ENCODE data around the gene RHOJ. TPM values are rescaled to one million over a fixed set of nuclear protein-coding genes. Genes with fewer than 3 reads are reported as not detected.
"Not testable (repeated sequence)": the region's sequence is repeated elsewhere in the genome, so short reads cannot be mapped to it uniquely, and the experiment has no call there.

The RHOJ gene
- total and polyA plus RNA-seq, 2 experiments from 2014 or later: 2.1 to 3.2 TPM

DNA sequence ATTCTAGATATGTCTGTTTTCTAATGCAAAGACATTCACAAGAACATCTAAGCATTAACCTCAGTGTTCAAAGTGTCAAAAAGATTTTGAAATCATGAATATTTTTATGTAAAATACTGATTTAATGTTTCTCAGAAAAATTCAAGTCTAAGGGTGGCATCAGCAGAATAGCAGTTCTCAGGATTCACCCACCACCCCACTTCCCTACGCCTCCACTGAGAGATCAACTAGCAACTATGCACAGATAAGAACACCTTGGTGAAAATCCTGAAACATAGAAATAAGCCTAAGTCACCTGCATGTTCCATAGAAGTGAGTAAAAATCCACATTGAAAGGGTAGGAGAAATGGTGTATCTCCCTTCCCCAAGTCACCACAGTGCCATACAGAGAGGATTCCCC is 40.9 kb upstream of the RHOJ start:
- DNase-seq (ENCODE audit: low spot score): no peak
- Histone ChIP-seq H3K4me1 (ENCODE audit: insufficient read depth) (no peaks in the 10 kb centered on the region), H2AFZ (no peak overlapping the region), H3K9me2 (replicated peaks; ENCODE audit: insufficient read depth) (no peaks in the 10 kb centered on the region), H3K9me3 (ENCODE audit: low read depth) (peaks cover 10% of the 10 kb centered on the region), H3K4me2 (no peak overlapping the region), H3K79me2 (no peaks in the 10 kb centered on the region), H3K27me3 (no peaks in the 10 kb centered on the region), H3K27ac (no peak overlapping the region), H4K20me1 (ENCODE audit: insufficient read depth, poor library complexity, severe bottlenecking) (no peaks in the 10 kb centered on the region), H3K36me3 (replicated peaks; ENCODE audit: insufficient read depth, low read depth) (no peaks in the 10 kb centered on the region), H3K4me3 (no peak overlapping the region)
- TF ChIP-seq EZH2phosphoT487 (IDR thresholded peaks at IDR 0.05; ENCODE audit: low read depth, severe bottlenecking, unreplicated experiment) (no peak), EZH2 (IDR thresholded peaks at IDR 0.05; ENCODE audit: borderline replicate concordance) (no peak)
- TF ChIP-seq, protein P1, sequence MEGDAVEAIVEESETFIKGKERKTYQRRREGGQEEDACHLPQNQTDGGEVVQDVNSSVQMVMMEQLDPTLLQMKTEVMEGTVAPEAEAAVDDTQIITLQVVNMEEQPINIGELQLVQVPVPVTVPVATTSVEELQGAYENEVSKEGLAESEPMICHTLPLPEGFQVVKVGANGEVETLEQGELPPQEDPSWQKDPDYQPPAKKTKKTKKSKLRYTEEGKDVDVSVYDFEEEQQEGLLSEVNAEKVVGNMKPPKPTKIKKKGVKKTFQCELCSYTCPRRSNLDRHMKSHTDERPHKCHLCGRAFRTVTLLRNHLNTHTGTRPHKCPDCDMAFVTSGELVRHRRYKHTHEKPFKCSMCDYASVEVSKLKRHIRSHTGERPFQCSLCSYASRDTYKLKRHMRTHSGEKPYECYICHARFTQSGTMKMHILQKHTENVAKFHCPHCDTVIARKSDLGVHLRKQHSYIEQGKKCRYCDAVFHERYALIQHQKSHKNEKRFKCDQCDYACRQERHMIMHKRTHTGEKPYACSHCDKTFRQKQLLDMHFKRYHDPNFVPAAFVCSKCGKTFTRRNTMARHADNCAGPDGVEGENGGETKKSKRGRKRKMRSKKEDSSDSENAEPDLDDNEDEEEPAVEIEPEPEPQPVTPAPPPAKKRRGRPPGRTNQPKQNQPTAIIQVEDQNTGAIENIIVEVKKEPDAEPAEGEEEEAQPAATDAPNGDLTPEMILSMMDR (IDR thresholded peaks at IDR 0.05; ENCODE audit: poor library complexity): no peak
- 97% methylated on average over 1 of the region's 1 CpG for WGBS (ENCODE audit: low lambda C conversion rate, missing lambda C conversion rate)

DNA sequence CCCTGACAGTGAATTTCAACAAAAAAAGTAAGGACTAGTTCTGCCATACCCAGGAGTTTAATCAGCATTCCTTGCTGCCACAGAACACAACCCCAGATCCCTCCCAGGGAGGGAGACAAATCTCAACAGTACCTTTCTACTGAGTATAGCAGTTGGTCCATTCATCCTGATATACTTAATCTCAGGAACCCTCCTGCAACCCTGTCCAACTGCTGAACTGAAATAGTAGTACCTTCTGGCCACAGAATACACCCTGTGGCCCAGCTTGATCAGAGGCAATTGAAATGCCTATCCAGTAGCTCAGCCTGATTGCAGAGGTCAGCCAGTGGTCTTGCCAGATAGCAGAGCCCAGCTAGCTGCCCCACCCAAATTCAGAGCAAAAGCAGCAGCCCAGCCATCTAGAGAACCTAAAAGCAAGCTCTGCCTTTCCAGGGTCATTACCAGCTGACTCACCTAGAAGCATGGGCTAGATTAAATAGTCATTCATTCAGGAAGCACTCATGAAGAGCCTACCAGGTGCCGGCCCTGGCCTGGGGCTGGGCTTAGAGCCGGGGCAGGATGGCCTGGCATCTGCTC is 40.0 kb upstream of the RHOJ start:
- no peak for TF ChIP-seq EZH2 (IDR thresholded peaks at IDR 0.05; ENCODE audit: borderline replicate concordance)
- TF ChIP-seq EZH2phosphoT487 (IDR thresholded peaks at IDR 0.05; ENCODE audit: low read depth, severe bottlenecking, unreplicated experiment): no peak

DNA sequence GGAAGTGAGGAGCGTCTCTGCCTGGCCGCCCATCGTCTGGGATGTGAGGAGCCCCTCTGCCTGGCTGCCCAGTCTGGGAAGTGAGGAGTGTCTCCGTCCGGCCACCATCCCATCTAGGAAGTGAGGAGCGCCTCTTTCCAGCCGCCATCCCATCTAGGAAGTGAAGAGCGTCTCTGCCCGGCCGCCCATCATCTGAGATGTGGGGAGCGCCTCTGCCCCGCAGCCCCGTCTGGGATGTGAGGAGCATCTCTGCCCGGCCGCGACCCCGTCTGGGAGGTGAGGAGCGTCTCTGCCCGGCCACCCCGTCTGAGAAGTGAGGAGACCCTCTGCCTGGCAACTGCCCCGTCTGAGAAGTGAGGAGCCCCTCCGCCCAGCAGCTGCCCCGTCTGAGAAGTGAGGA is 39.0 kb upstream of the RHOJ start:
- not testable (repeated sequence) for H3K4me2 ChIP-seq; H3K27ac ChIP-seq; H3K9me3 ChIP-seq (ENCODE audit: low read depth); H4K20me1 ChIP-seq (ENCODE audit: insufficient read depth, poor library complexity, severe bottlenecking); H3K27me3 ChIP-seq; H3K4me3 ChIP-seq; H2AFZ ChIP-seq; H3K9me2 ChIP-seq (replicated peaks; ENCODE audit: insufficient read depth); H3K36me3 ChIP-seq (replicated peaks; ENCODE audit: insufficient read depth, low read depth); H3K4me1 ChIP-seq (ENCODE audit: insufficient read depth); DNase-seq (ENCODE audit: low spot score); H3K79me2 ChIP-seq
- WGBS (ENCODE audit: low lambda C conversion rate, missing lambda C conversion rate): 94% methylated on average over 19 of the region's 23 CpGs

More for the DNA sequence above, 40.0 kb upstream of the RHOJ start:
- Histone ChIP-seq H3K4me1 (ENCODE audit: insufficient read depth) (no peaks in the 10 kb centered on the region), H4K20me1 (ENCODE audit: insufficient read depth, poor library complexity, severe bottlenecking) (no peaks in the 10 kb centered on the region), H3K27me3 (no peaks in the 10 kb centered on the region), H3K27ac (no peak overlapping the region), H3K36me3 (replicated peaks; ENCODE audit: insufficient read depth, low read depth) (no peaks in the 10 kb centered on the region), H3K9me3 (ENCODE audit: low read depth) (peaks cover 10% of the 10 kb centered on the region), H3K4me2 (no peak overlapping the region), H3K9me2 (replicated peaks; ENCODE audit: insufficient read depth) (no peaks in the 10 kb centered on the region), H3K79me2 (no peaks in the 10 kb centered on the region), H2AFZ (no peak overlapping the region), H3K4me3 (no peak overlapping the region)
- DNase-seq (ENCODE audit: low spot score): no peak
- 94% methylated on average over 2 of the region's 2 CpGs for WGBS (ENCODE audit: low lambda C conversion rate, missing lambda C conversion rate)

DNA sequence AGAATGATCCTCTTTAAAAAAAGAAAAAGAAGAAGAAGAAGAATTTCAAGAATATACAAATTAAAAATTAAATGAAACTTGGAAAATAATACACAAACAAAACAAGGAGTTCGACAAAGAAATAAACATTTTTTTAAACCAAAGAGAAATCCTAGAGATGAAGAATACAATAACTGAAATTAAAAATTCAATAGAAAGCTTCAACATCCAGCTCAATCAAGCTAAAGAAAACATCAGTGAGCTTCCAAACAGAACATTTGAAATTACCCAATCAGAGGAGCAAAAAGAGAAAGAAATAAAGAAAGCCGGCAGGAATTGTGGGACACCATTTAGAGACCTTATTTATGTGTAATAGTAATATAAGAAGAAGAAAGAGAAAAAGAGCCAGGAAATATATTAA is 37.2 kb upstream of the RHOJ start:
- no peaks in the 10 kb centered on the region for H3K79me2 ChIP-seq
- H3K4me2 ChIP-seq: no peak overlapping the region
- H4K20me1 ChIP-seq (ENCODE audit: insufficient read depth, poor library complexity, severe bottlenecking): no peaks in the 10 kb centered on the region
- peaks cover 10% of the 10 kb centered on the region for H3K9me3 ChIP-seq (ENCODE audit: low read depth)
- no peaks in the 10 kb centered on the region for H3K36me3 ChIP-seq (replicated peaks; ENCODE audit: insufficient read depth, low read depth)
- no peak overlapping the region for H3K27ac ChIP-seq
- H3K4me1 ChIP-seq (ENCODE audit: insufficient read depth): no peaks in the 10 kb centered on the region
- no peaks in the 10 kb centered on the region for H3K27me3 ChIP-seq
- DNase-seq (ENCODE audit: low spot score): no peak
- no peaks in the 10 kb centered on the region for H3K9me2 ChIP-seq (replicated peaks; ENCODE audit: insufficient read depth)
- WGBS (ENCODE audit: low lambda C conversion rate, missing lambda C conversion rate): 96% methylated on average over 2 of the region's 2 CpGs
- no peak overlapping the region for H2AFZ ChIP-seq
- TF ChIP-seq, protein P1 (IDR thresholded peaks at IDR 0.05; ENCODE audit: poor library complexity): no peak
- TF ChIP-seq EZH2 (IDR thresholded peaks at IDR 0.05; ENCODE audit: borderline replicate concordance): no peak
- TF ChIP-seq EZH2phosphoT487 (IDR thresholded peaks at IDR 0.05; ENCODE audit: low read depth, severe bottlenecking, unreplicated experiment): no peak
- H3K4me3 ChIP-seq: no peak overlapping the region

All from hepatocyte (in vitro differentiated cells).